HG03457 (cell line): ENCODE measurements around the gene COL28A1.
"Not testable (repeated sequence)": the region's sequence is repeated elsewhere in the genome, so short reads cannot be mapped to it uniquely, and the experiment has no call there.

Source experiments
- ATAC-seq: cut with Tn5 transposase; IDR thresholded peaks from one replicate; pipeline ENCODE4 v1.9.1; 2021; ENCODE audit warnings: moderate number of reproducible peaks; ENCODE audit not compliant: unreplicated experiment

The COL28A1 gene

DNA sequence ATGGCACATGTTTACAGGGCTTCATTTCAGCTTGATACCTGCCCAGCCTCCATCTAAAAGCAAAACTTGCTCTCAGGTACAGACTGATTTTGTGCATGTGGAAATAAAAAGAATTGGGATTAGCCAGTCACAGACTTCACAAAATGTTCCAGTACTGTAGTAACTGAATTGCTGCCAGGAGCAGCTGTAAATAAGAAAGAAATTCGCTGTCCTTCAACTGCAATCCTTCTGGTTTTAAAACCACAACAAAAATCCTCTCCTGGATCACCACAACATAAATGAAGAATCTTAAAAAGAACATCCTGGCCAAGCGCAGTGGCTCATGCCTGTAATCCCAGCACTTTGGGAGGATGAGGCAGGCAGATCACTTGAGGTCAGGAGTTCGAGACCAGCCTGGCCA, 27.1 kb upstream of the COL28A1 start:
- ATAC-seq = no peak

DNA sequence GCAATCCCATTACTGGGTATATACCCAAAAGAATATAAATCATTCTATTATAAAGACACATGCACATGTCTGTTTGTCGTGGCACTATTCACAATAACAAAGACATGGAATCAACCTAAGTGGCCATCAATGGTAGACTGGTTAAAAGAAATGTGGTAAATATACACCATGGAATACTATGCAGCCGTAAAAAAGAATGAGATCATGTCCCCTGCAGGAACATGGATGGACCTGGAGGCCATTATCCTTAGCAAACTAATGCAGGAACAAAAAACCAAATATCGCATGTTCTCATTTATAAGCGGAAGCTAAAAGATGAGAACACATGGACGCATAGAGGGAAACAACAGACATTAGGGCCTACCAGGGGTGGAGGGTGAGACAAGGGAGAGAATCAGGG, 25.9 kb upstream of the COL28A1 start:
- not testable (repeated sequence) for ATAC-seq

DNA sequence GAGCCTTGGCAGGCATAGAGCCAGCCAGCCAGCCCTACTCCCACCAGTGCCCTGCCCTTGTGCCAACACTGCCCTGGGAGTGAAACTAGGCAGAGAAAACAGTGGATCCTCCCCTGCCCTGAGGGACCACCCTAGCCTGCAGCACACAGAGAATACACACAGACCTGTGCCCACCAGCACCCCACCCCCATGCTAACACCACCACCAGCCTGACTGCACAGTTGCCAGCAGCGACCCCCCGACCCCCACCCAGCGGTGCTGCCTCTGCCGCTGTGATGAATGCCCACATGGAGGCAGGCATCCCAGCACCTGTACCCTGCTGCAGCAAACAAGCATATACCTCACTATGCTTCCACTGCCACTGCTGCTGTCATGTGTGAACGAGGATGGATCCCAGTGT, 21.6 kb upstream of the COL28A1 start:
- no peak for ATAC-seq

DNA sequence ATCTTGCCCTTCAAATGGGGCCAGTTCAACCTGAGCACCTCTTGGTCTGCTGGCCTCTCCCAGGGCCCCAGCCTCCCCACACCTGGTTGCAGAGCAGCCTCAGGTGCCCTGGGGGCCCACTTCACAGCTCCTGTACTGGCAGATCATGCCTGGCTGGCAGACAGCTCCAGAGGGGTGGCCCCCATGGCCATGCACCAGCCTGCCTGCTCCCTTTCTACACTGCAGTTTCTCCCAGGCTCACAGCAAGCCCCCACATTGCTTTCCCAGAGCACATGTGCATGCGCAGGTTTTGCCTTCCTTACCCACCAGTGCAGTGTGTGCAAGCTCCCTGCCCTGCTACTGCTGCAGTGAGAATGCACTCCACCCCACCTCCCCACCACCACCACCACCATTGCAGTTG, 21.2 kb upstream of the COL28A1 start:
- no peak for ATAC-seq

DNA sequence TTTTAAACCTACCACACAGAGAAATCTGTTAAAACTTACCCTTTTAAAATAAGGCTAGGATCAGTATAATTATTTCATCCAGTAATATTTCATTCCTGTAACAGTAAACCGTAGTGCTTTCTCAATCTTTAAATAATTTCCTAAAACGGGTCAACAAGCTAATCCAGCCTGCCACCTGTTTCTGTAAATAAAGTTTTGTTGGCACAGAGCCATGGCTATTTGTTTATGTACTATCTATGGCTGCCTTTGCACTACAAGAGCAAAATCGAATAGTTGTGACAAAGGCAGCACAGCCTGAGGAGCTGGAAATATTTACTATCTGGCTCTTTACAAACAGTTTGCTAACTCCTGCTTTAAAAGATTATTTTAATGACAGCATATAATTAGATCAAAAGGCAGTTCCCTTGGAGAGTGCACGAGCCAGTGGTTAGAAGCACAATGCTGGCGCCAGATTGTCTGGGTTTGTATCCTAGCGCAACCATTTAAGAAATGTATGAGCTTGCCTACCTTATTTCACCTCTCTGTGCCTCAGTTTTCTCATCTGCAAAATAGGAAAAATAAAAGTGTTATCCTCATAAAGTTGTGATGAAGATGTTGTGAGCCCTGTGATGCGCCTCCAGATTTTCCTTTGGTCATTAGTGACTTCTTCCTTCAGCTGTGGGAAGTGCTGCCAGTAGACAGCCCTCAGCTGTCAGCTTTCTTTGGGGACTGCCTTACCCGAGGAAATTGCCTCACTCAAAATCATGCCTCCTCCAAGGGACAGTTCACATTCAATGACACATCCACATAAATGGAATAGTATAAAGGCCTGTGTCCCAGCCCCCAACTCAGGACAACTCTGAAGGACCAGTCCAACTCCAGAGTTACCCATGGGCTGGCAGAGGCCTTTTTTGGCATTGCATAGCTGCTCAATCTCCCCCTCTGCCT, 19.2 kb upstream of the COL28A1 start:
- no peak for ATAC-seq

DNA sequence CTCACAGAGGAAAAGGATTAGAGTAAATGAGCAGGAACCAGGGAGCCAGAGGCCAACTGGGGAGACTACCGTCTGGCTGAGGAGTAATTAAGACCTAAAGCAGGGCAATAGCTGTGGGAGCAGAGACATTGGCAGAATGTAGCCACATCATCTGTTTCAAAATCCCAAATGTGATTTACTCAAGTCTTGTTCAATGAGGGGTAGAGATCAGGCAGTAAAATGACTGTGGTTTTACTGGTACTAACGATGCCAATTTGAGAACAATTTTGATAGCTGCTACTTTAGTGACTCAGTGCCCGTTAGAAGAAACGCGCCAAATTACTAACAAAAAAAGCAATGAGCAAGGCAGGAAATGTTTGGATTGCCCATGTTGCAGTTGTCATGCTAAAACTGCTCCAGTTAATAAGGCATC, 18.4 kb upstream of the COL28A1 start:
- ATAC-seq = no peak

DNA sequence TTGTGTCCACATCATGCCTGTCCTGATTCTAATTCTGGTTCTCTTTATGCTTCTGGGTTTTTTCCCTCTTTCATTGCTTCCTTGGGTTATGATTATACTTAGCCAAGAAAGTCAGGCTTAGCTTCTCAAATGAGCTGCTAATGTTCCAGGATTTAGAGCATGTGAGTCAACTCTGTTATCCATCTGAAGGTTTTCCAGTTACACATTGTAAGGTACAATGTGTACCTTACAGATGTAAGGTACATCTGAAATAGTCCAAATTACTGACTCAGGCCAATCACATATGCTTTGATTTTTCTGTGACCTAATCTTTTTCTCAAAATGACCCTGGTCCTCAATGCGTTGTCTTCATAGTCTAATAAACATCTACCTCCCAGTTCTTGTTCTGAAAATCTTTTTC, 17.7 kb upstream of the COL28A1 start:
- no peak for ATAC-seq

DNA sequence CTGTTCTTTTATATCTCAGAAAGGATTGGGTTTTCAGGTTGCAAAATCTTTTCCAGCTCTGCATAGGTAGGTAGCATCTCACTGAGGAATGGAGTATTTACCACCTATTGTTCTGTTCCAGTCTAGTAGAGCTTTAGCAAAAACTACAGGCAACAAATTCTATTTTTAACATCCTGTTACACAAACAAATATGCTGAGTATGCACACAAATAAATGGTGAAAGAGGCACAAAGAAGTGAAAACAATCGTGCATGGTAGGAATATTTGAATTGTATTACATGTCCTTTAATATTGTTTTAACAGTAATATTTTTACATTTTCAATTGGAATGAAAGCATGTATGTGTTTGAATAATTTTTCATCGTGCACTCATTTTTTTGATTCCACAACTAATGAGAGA, 16.5 kb upstream of the COL28A1 start:
- ATAC-seq = no peak

DNA sequence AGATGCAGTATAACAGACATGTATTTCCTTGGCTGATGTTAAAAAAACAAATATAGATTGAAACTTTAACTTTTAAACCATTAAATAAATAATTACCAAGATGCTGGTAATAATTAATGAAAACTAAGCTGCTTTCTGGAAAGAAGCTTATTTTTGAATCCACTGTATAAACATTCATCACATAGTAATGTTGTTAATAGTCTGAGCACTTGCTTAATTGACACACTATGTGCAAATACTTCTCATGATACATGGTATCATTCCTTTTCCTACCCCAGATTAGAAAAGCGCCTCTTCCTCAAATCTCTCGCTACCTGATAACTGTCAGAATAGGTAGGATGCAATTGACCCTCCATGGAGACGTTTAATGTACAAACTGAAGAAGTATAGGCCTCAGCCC, 15.0 kb upstream of the COL28A1 start:
- ATAC-seq = no peak

DNA sequence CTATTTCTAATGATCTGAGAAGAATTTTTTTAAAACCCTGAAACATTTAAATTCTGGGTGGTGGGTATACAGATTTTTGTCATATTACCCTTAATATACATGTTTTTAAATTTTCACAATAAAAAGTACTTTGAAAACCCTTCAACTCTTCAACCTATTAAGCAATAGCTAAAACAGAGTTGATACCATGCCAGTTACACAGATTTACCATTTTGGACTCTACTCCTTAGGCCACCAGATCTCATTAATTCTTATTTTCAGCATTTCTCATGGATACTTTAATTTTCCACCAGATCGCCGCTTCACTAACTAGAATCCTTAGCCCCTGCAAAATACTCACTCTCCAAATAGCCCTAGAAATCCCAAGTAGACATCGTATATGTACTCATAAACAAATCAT, 12.7 kb upstream of the COL28A1 start:
- no peak for ATAC-seq

DNA sequence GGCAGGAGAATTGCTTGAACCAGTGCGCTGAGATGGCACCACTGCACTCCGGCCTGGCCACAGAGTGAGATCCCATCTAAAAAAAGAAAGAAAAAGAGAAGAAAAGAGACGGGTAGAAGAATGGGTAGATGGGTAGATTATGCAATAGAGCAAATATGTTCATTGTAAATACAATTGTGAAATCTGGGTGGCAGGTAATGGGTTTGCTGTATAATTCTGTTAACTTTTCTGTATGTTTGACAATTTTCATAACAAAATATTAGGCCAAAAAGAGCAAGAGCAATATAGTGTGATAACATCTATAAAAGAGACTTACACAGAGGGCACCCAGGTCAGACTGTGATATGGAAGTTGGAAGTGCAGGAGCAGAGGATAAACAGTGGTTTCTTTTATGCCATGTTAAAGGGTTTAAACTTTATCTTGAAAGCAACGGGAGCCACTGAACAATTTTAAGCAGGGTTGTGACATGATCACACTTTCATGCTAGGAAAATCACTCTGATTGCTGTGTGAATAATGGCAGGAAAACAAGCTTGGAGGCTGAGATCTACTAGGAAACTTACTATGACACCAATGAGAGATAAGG, 6.7 kb upstream of the COL28A1 start:
- ATAC-seq = no peak

DNA sequence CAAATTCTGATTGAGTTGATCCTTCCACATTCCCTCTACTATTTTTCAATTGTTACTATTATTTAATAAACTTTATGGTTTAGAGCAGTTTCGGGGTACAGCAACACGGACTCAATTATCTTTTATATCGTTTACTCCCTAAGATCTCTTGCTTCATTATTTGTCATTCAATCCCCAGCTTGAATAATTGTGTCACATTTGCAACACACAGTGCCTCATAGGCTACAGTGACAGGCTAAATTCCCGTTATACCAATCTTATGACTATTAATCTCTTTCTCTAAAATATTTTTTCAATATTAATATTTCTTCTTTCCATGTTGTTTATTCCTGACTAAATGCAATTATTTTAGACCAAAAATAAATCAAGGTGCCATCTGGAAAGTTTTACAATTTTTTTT, 4.0 kb upstream of the COL28A1 start:
- no peak for ATAC-seq

DNA sequence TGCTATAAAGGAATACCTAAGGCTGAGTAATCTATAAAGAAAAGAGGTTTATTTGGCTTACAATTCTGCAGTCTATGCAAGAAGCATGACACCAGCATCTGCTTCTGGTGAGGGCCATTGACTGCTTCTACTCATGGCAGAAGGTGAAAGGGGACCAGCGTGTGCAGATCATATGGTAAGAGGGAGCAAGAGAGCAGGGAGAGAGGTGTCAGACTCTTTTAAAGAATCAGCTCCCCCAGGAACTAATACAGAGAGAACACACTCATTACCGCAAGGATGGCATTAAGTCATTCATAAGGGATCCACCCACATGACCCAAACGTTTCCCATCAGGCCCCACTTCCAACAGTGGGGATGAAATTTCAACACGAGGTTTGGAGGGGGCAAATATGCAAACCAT, 3.5 kb upstream of the COL28A1 start:
- ATAC-seq = no peak

DNA sequence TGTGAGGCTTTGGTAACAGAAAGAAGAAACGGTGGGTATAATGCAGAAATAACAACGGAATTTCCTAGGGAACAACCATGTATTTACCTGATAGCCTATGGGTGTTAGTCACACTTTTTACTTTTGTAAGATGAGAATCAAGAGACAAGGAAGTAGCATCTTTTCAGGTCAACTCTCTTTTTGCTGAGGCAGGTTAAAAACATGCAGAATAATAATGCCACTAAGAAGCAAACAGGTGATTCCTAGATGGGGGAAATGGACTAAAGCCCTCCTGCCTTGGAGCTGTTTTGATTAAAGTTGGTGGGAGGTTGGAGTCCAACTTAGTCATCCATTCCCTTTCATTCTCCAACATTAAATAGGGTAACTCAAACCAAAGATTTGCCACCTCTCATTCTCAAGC, 2.0 kb upstream of the COL28A1 start:
- ATAC-seq = no peak

DNA sequence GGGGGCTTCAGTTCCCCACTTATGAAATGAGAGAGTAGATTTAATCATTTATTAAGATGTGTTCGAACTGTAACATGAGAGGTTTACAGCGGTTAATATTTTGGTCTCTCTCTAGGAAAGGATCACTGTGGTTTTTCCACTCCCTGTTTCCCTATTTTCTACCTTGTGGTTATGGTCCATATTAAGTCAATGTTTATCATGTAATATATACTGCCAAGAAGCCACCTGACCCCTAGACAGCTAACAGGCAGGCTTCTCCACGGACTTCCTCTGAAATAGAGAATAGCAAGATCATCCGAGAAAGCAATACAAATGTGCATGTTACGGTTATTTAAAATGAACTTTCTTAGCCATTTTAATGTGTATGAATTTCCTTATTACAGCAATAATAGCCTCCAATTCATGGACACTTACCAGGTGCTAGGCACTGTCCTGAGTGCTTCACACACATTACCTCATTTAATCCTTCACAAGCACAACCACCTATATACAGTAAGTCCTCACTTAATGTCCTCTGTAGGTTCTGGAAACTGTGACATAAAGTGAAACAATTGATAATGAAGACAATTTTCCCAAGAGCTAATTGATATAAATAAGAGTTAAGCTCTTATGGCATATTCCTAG, 835 bp upstream of the COL28A1 start:
- ATAC-seq = no peak

DNA sequence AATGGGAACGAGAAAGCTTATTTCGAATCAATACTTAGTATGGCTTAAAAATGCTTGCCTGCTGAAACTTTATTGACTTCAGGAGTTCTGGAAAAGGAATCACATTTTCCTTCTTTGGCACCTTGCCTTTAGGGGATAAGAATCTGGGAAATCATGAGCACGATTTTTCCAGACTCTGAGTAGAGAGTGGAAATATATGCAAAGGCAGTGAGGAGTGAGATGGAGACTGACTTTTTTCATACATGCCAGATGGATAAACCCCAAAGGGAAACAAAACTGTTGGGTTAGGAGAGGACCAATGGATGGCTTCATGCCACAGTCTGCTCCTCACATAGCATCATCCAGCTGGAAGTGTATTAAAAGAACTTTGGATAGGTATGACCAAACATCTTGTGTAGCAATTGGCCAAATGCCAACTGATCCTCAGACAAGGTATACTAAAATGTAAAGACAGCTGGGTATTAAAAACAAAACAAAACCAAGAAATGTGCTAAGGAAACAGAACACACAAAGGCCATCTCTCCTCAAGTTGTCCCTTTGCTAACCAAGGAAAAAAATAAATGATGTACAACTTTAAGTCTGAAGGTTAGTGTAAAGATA, 1.7 kb downstream of the COL28A1 start:
- no peak for ATAC-seq

DNA sequence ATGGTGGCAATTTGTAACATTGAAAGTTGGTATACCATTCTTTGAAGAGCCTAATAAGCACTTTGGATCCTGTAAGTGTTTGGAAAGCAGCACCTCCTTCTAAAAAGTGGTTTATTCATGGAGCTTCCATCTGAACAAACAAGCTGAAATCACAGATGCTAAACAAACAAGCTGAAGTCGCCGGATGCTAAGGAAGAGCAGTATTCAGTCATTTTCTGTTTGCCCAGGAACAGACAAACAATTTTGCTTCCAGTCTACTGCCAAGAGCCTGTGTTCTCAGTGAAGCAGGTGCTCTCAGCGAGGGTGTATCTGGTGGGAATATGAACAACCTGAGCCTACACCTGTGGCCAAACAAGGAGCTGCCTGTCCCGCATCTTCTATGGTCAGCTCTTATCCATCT, 6.3 kb downstream of the COL28A1 start:
- ATAC-seq = no peak

DNA sequence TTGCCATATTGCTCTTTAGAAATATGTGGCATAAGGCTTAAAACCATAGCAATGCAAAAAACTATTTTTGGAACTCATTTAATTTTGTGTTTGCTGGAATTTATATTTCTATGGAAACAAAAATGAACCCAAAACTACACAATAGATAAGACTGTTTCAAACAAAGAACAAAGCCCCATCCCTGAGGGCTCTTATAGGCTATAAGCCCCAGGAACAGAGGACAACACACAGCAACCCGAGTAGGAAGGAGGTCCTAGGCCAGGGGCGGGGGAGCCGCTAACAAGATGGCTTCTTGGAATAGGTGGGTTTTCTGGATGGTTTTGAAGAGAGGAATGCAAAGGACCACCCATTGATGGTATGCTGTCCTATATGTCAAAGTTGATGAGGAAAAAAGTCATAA, 8.6 kb downstream of the COL28A1 start:
- no peak for ATAC-seq

DNA sequence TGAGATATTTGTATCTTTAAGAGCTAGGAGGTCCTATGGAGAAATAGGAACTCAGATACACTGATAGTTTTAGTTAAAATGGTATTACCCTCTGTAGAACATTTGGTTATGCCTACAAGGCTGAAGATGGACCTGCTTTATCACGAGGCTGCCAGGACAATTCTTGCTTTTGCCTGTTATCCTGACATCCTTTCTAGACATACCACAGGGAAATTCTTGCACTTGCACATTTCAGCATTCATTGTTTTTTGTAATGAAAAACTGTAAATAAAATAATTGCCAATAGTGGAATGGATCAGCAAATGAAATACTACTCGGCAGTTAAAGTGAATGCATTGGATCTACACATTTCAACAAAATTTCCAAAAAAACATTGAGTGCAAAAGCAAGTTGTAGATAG, 9.7 kb downstream of the COL28A1 start:
- ATAC-seq = no peak

DNA sequence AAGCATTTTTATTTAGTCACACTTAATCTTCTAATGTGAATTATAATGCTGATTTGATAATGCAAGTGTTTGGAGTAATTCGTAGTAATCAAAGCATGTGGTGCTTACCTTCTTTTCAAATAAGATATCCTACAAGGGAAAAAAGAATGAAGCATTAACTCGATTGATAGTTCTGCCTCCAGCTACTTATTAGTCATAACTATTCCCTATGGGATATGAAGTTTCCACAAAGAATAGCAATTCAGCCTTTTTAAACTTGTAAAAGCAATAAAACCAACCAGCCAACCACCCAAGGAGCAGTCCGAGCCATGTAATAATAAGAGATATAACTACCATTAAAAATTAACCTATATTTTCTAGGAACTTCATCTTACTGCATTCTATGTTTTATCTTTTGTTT, 11.6 kb downstream of the COL28A1 start:
- ATAC-seq = no peak

DNA sequence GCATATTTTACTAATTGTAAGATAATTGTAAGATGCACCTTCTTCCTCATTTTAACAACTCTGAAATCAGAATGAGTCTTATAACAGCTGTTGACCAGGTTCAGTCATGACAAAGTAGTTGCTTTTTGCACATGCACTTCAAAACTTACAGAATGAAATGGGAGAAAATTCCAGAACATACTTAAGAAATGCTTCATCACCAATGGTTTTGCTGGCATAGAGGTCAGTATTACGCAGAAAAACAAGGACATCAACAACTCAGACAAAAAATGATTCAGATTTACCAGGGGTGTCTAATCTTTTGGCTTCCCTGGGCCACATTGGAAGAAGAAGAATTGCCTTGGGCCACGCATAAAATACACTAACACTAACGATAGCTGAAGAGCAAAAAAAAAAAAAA, 13.3 kb downstream of the COL28A1 start:
- ATAC-seq = no peak

DNA sequence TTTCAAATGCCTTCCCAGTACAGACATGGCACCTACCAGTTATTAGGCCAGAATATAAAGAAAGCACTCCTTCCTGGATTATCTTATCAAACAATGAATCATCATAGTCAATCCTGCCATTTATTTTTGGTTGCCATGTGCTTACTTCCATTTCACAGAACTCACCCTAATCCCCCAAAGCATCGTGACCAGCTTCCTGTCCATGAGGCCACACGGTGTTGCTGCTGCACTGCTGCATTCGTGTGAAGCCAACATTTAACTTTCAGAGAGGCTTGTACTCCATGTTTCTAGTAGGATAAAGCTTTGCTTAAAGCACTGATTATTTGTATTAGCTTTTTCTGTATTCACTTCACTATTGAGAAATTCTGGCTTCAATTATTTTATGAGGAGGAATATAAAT, 14.4 kb downstream of the COL28A1 start:
- ATAC-seq = no peak
